ENCODE data around the gene ZNF19.

DNA sequence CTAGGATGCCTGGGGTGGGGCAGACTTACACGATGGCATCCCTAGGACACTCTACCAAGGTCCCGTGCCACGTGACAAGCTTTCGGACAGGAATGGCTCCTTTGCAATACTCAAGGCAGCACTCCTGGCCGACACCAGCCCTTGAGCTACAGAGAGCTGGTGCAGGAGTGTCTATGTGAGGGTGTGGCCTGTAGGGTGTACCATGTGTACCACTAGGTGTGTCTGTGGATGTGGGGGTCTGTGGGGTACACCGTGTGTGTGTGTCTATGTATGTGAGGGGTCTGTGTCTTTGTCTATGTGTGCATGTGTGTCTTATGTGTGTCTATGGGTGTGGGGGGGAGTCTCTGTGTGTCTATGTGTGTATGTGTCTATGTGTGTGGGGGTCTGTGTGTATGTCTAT is 45.4 kb downstream of the ZNF19 start:
- no peak for TF ChIP-seq POLR2A (IDR thresholded peaks at IDR 0.05)
- TF ChIP-seq, protein P1, sequence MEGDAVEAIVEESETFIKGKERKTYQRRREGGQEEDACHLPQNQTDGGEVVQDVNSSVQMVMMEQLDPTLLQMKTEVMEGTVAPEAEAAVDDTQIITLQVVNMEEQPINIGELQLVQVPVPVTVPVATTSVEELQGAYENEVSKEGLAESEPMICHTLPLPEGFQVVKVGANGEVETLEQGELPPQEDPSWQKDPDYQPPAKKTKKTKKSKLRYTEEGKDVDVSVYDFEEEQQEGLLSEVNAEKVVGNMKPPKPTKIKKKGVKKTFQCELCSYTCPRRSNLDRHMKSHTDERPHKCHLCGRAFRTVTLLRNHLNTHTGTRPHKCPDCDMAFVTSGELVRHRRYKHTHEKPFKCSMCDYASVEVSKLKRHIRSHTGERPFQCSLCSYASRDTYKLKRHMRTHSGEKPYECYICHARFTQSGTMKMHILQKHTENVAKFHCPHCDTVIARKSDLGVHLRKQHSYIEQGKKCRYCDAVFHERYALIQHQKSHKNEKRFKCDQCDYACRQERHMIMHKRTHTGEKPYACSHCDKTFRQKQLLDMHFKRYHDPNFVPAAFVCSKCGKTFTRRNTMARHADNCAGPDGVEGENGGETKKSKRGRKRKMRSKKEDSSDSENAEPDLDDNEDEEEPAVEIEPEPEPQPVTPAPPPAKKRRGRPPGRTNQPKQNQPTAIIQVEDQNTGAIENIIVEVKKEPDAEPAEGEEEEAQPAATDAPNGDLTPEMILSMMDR (IDR thresholded peaks at IDR 0.05) = no peak
